ENCODE results near the gene CREB1.

CREB1 gene

DNA sequence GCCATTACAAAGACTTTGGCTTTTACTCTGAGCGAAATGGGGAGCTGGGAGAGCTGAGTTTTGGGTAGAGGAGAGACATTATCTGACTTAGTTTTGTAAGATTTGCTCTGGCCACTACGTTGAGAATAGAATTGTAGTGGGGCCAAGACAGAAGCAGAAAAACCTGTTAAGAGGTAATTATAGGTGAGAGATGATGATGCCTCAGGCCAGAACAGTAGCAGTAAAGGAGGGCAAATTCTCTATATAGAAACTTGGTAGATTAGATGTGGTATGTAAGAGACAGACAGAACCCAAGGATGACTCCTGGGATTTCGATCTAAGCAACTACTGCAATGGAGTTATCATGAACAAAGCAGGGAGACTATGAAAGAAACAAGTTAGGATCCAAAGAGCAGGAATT, 17.4 kb upstream of the CREB1 start:
- H3K36me3 Mint-ChIP-seq (ENCODE audit: low read depth): peaks cover 5% of the 10 kb centered on the region
- peaks cover 20% of the 10 kb centered on the region for H3K4me1 Mint-ChIP-seq (ENCODE audit: low read depth)
- no peak overlapping the region for H3K4me3 Mint-ChIP-seq
- DNase-seq (ENCODE audit: low spot score): no peak
- no peak overlapping the region for H3K27ac Mint-ChIP-seq
- no peaks in the 10 kb centered on the region for H3K9me3 Mint-ChIP-seq
- peaks cover 2% of the 10 kb centered on the region for H3K27me3 Mint-ChIP-seq (ENCODE audit: low read depth)

DNA sequence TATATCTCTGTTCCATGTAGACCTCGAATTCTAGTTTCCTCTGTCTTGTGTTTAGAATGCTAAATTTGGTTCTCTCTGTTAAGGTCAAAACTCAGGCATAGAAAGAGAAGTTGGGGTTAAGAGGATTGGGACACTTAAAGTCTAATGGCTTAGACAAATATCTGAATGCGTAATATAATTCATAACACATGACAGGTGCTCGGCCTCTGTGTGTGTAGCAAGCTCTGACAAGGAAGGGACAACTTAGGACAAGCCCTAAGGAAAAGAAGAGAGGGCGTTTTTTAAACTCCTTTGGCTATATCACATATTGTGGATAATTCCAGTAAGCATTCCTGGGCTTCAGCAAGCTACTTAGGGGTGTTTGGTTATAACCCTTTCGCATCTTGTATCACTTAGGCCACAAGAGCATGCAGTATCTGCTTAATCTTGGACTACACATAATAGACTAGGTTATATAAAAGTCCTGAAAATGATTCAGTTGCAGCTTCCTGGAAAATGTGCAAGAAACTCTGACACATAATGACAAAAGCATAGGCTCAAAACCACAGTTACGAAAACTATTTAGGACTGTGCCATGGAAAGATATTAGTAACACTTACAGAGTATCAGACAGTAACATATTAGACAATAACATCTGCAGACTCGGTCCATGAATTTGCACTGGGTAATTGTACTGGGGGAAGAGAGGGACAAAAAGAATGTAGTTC, 16.1 kb upstream of the CREB1 start:
- no peak for DNase-seq (ENCODE audit: low spot score)
- Mint-ChIP-seq H3K9me3 (no peaks in the 10 kb centered on the region), H3K27me3 (ENCODE audit: low read depth) (peaks cover 2% of the 10 kb centered on the region), H3K4me1 (ENCODE audit: low read depth) (peaks cover 20% of the 10 kb centered on the region), H3K4me3 (no peak overlapping the region), H3K27ac (no peak overlapping the region), H3K36me3 (ENCODE audit: low read depth) (peaks cover 3% of the 10 kb centered on the region)

DNA sequence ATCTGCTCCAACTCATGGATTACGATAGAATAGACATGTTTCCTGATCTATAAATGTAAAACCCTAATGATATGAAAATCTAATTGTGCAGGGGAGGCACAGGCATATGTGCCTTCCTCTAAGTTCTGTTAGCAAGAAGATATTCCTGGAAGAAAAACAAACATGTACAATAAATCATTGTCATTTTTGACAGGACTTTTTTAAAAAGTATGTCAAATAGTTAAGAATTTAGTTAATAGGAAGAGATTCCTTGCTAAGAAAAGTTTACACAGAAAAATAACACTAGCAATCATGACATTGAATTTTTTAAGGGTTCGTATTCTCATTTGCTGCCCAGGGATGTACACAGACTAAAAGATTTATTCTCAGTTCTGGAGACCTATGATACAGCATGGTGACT, 15.3 kb upstream of the CREB1 start:
- no peak overlapping the region for H3K4me3 Mint-ChIP-seq
- no peak overlapping the region for H3K27ac Mint-ChIP-seq
- H3K36me3 Mint-ChIP-seq (ENCODE audit: low read depth): peaks cover 5% of the 10 kb centered on the region
- H3K9me3 Mint-ChIP-seq: no peaks in the 10 kb centered on the region
- peaks cover 20% of the 10 kb centered on the region for H3K4me1 Mint-ChIP-seq (ENCODE audit: low read depth)
- peaks cover 2% of the 10 kb centered on the region for H3K27me3 Mint-ChIP-seq (ENCODE audit: low read depth)
- DNase-seq (ENCODE audit: low spot score): no peak

DNA sequence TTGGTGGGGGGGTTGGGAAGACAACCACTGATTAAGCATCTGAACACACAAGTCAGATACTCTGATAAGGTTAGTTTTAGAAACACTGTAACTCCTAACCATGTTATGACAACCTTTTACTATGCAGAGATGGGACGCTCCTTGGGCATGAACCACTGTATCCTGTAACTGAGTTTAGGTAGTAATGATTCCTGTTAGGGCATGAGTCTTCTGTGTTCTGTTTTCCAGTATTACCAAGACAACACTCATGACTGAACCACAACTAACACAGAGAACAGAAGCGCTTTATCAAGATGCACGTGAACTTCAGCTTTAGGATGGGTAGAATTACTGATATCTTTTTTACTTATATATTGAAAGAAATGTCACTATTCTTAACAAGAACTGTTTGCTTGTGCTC, 14.1 kb upstream of the CREB1 start:
- peaks cover 5% of the 10 kb centered on the region for H3K36me3 Mint-ChIP-seq (ENCODE audit: low read depth)
- no peak overlapping the region for H3K27ac Mint-ChIP-seq
- H3K4me3 Mint-ChIP-seq: no peak overlapping the region
- peaks cover 2% of the 10 kb centered on the region for H3K27me3 Mint-ChIP-seq (ENCODE audit: low read depth)
- peaks cover 21% of the 10 kb centered on the region for H3K4me1 Mint-ChIP-seq (ENCODE audit: low read depth)
- no peaks in the 10 kb centered on the region for H3K9me3 Mint-ChIP-seq
- DNase-seq (ENCODE audit: low spot score): no peak

DNA sequence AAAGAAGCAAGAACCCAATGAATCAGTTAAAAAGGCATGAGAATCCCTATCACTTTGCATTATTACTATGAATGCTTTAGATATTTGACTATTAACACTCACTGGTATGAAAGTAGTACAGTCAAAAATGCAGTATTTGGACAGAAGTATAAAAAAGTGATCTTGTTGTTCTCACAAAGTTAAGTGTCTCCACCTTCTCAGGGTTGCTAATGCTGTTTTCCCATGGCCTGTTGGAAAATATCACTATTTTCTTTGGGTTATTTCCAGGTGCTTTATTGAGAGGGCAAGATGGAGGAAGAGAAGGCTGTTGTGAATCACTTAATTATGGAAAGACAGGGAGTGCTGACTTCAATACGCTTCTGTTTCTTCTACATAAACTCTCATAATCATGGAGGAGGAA, 13.6 kb upstream of the CREB1 start:
- H3K27me3 Mint-ChIP-seq (ENCODE audit: low read depth): peaks cover 2% of the 10 kb centered on the region
- DNase-seq (ENCODE audit: low spot score): no peak
- H3K9me3 Mint-ChIP-seq: no peaks in the 10 kb centered on the region
- H3K4me3 Mint-ChIP-seq: no peak overlapping the region
- H3K27ac Mint-ChIP-seq: no peak overlapping the region
- peaks cover 26% of the 10 kb centered on the region for H3K4me1 Mint-ChIP-seq (ENCODE audit: low read depth)
- H3K36me3 Mint-ChIP-seq (ENCODE audit: low read depth): peaks cover 5% of the 10 kb centered on the region

DNA sequence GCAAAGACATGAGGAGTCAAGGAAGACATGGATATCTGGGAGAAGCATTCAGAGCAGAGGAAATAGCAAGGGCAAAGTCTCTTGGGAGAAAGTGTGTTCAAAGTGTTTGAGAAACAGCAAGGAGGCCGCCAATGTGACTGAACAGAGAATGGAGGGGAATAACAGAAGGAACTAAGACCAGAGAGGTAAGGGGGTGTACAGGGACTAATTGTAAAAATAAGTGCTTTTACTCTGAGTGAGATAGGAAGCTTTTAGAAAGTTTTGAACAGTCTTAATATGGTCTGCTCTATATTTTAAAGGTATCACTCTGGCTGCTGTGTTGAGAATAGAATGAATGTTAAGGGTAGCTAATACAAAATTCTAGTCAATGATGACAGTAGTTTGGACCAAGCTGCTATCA, 6.8 kb upstream of the CREB1 start:
- Mint-ChIP-seq H3K4me3 (no peak overlapping the region), H3K4me1 (ENCODE audit: low read depth) (peaks cover 36% of the 10 kb centered on the region), H3K36me3 (ENCODE audit: low read depth) (peaks cover 6% of the 10 kb centered on the region), H3K9me3 (no peaks in the 10 kb centered on the region), H3K27ac (no peak overlapping the region), H3K27me3 (ENCODE audit: low read depth) (no peaks in the 10 kb centered on the region)
- no peak for DNase-seq (ENCODE audit: low spot score)

DNA sequence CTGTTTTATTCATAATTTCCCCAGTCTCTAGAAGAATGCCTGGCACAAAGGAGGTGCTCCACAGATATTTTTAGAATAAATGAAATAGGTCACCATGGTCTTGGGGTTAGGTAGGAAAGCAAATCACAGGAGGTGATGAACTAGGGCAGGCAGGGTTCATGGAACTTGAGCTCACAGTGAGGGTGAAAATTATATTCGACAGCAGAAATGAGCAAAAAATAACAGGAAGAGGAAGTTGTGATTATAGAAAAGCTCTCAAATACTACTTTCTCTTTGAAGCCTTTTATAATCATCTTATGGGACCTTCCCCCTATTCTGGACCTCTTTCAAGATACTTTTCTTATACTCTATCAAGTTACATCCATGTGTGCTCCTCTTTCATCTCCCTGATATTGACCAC, 4.5 kb upstream of the CREB1 start:
- no peak for DNase-seq (ENCODE audit: low spot score)
- peaks cover 44% of the 10 kb centered on the region for H3K4me1 Mint-ChIP-seq (ENCODE audit: low read depth)

DNA sequence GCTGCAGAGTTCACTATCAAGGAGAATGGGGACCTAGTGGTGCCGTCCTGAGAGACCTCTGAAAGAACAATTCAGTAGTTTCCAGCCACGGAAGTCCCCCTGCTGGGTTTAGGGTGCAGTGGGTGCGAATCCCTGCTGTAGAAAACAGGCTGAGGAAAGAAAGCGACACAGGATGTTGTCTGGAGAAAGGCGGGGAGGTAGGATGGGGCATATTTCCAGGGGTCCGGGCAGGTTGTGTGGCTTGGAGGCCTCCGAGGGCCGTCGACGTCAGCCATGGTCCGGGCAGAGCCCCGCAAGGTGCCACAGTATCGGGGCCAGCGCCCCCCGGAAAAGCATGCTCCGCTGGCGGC, 807 bp upstream of the CREB1 start:
- Mint-ChIP-seq H3K9me3 (no peaks in the 10 kb centered on the region), H3K36me3 (ENCODE audit: low read depth) (peaks cover 26% of the 10 kb centered on the region), H3K4me1 (ENCODE audit: low read depth) (peaks cover 47% of the 10 kb centered on the region), H3K4me3 (peak overlapping the region; percentile 96), H3K27me3 (ENCODE audit: low read depth) (peaks cover 2% of the 10 kb centered on the region), H3K27ac (peak overlapping the region; percentile 99)
- DNase-seq (ENCODE audit: low spot score): peak; percentile 57

More for the DNA sequence above, 4.5 kb upstream of the CREB1 start:
- Mint-ChIP-seq H3K36me3 (ENCODE audit: low read depth) (peaks cover 6% of the 10 kb centered on the region), H3K9me3 (no peaks in the 10 kb centered on the region), H3K4me3 (peak overlapping the region; percentile 56), H3K27ac (peak overlapping the region; percentile 77), H3K27me3 (ENCODE audit: low read depth) (peaks cover 2% of the 10 kb centered on the region)

DNA sequence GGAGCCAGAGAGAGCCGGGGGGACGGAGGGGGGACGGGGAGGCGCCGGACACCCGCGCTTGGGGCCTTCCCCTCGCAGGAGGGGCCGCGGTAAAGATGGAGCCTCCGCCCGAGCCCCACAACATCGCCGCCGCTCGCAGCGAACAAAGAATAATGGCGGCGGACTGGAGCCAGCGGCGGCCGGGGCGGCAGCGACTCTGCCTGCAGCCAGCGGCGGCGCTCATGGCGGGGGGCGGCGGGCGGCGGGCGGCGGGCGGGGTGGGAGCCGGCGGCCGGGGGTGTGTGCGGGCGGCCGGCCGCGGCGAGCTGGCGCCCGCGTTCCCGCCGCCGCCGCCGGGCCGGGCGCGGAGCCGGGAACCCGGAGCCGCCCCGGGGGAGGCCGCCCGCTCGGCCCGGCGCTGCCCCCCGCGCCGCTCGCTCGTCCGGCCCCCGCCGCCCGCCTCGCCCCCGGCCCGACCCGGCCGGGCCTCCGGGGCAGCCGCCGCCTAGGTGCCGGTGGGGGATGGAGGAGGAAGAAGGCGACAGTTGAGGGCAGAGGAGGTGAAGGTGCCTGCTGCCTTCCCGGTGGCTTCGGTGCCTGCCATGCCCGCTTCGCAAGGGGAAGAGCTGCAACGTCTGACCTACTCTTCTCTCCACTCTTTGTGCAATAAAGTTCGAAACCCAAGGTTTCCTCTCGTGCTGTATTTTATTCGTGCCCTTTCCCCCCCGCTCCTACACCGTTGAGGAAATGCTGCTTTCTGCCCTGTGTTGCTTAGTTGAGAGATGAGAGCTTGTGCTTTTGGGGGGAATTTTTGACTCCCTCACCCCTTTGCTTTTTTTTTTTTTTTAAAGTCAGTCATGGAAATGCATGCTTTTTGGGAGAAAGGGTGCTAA, 634 bp downstream of the CREB1 start:
- Mint-ChIP-seq H3K36me3 (ENCODE audit: low read depth) (peaks cover 32% of the 10 kb centered on the region), H3K27me3 (ENCODE audit: low read depth) (peaks cover 2% of the 10 kb centered on the region), H3K4me1 (ENCODE audit: low read depth) (peaks cover 51% of the 10 kb centered on the region), H3K27ac (peak overlapping the region; percentile 100), H3K4me3 (peak overlapping the region; percentile 96), H3K9me3 (no peaks in the 10 kb centered on the region)
- DNase-seq (ENCODE audit: low spot score): peak; percentile 45

DNA sequence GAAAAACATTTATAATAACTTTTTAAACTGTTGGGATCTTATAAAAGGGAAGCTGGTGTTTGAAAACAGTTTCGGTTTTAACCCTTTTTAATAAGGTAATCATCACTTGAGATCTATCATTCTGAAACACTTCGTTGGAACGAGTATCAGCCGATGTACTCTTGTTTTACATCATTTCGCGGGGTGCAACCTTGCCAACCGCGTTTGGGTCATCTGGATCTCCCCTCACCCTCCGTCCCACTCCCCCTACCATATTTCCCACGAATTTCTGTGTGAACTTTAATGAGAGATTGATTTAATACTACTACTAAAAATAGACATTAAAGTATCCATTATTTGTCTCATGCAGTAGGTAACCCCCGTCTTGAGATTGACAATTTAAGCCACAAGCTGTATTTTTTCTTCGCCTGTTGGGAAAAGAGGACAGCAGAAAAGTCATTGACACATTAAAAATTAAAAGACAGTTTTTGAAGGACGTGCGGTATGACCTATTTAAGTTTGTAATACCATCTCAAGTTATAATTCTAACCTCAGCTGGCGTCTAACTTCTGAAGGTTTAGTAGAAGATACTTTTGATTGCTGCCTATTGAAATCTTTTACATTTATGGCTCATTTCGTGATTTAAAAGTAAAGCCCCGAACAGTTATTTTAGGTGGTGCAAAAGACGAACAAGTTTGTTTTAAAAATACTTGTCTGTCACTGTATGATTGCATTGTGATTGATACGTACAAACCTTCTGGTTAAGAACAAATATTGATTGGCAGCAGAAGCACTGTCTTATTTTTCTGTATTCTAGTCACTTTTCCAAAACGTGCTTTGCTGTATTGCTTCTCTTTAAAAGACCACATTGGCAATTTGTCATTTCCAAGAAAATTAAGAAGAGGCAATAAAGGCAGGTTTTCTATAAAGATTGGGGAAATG, 1.5 kb downstream of the CREB1 start:
- no peaks in the 10 kb centered on the region for H3K9me3 Mint-ChIP-seq
- peak overlapping the region; percentile 96 for H3K4me3 Mint-ChIP-seq
- H3K27me3 Mint-ChIP-seq (ENCODE audit: low read depth): peaks cover 2% of the 10 kb centered on the region
- peak; percentile 51 for DNase-seq (ENCODE audit: low spot score)
- peak overlapping the region; percentile 93 for H3K27ac Mint-ChIP-seq
- H3K36me3 Mint-ChIP-seq (ENCODE audit: low read depth): peaks cover 33% of the 10 kb centered on the region
- peaks cover 43% of the 10 kb centered on the region for H3K4me1 Mint-ChIP-seq (ENCODE audit: low read depth)

DNA sequence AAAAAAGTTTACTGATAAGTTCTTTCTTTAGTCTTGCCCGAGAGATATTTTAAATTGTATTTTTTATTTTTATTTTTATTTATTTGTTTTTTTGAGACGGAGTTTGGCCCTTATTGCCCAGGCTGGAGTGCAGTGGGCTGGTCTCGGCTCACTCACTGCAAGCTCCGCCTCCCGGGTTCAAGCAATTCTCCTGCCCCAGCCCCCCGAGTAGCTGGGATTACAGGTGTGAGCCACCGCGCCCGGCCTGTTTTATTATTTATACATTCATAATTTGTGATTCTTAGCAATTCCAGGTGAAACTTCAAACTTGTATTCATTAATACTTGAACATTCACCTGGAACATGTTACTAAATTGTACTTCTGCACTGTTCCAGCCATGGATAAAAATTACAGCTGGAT, 2.9 kb downstream of the CREB1 start:
- Mint-ChIP-seq H3K27ac (peak overlapping the region; percentile 93), H3K36me3 (ENCODE audit: low read depth) (peaks cover 38% of the 10 kb centered on the region), H3K4me3 (peak overlapping the region; percentile 96), H3K9me3 (no peaks in the 10 kb centered on the region), H3K27me3 (ENCODE audit: low read depth) (peaks cover 2% of the 10 kb centered on the region), H3K4me1 (ENCODE audit: low read depth) (peaks cover 41% of the 10 kb centered on the region)
- DNase-seq (ENCODE audit: low spot score): no peak

DNA sequence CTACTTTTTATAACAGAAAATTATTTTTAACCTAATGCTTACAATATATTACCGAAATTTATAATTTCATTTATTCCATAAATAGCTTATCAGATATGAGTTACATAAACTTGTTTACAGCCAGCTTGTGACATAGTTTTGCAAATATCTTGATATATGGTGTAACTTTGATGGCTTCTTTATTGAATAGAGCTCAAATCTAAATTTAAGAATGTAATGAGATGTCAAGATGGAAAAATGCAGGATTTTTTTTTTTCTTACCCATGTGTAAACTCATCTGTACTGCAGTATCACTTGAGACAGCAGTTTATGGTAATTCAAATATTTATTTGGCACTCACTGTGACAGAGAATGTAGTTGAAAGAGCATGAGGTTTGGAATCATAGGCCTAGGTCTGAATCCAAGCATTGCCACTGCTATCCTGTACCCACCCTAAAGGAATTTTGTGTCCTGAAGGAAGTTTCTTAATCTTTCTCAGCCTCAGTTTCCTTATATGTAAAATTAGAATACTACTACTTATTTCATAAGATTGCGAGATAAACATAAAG, 3.8 kb downstream of the CREB1 start:
- H3K4me3 Mint-ChIP-seq: peak overlapping the region; percentile 59
- peak overlapping the region; percentile 4 for H3K27ac Mint-ChIP-seq
- peaks cover 36% of the 10 kb centered on the region for H3K4me1 Mint-ChIP-seq (ENCODE audit: low read depth)
- H3K9me3 Mint-ChIP-seq: no peaks in the 10 kb centered on the region
- H3K27me3 Mint-ChIP-seq (ENCODE audit: low read depth): peaks cover 2% of the 10 kb centered on the region
- peaks cover 39% of the 10 kb centered on the region for H3K36me3 Mint-ChIP-seq (ENCODE audit: low read depth)
- no peak for DNase-seq (ENCODE audit: low spot score)

DNA sequence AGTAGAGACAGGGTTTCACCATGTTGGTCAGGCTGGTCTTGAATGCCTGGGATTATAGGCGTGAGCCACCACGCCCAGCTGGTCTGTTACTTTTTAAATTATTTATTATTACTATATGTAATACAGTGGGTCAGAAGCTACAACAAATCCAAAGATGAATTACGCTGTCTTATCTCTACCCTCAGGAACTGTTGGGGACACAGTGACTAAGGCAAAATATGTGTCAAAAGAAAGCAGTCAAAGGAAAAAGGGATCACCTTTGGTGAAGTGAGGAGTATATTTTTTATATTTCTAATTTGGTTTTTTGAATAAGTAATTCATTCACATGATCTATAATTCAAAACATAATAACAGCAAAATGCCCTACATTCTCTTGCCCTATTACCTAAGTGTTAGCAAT, 4.7 kb downstream of the CREB1 start:
- Mint-ChIP-seq H3K27me3 (ENCODE audit: low read depth) (peaks cover 2% of the 10 kb centered on the region), H3K36me3 (ENCODE audit: low read depth) (peaks cover 42% of the 10 kb centered on the region), H3K27ac (peak overlapping the region; percentile 62), H3K4me1 (ENCODE audit: low read depth) (peaks cover 33% of the 10 kb centered on the region), H3K4me3 (peak overlapping the region; percentile 34), H3K9me3 (no peaks in the 10 kb centered on the region)
- no peak for DNase-seq (ENCODE audit: low spot score)

All from T-helper 2 cell treated with Interferon-gamma antibody and Interleukin-4, amounts not matched to agents 5 μg/mL and 100 μg/mL, for 36 hours (primary cell).